Naive B cell (primary cell): ENCODE measurements around the gene KMO. TPM values are rescaled to one million over a fixed set of nuclear protein-coding genes. Genes with fewer than 3 reads are reported as not detected.

Experiments
- ATAC-seq, 2 donors: fragments of 150-1000 bp; cut with Tn5 transposase; 2 replicates each; pipeline ENCODE4 v1.10.0; 2021; ENCODE audit warnings: low read depth in 2 of 2, mild to moderate bottlenecking in 2 of 2, moderate library complexity in 2 of 2
- DNase-seq: peaks from one replicate; pipeline ENCODE4 v3.0.0; 2022
- H3K27ac Mint-ChIP-seq, 6 donors: one replicate each; pipeline ENCODE4 v1.8.0; 2020 to 2022; ENCODE audit warnings: mild to moderate bottlenecking in 6 of 6, mixed read lengths in 6 of 6, moderate library complexity in 5 of 6, inconsistent platforms in 2 of 6
- H3K27me3 Mint-ChIP-seq, 3 donors: one replicate each; pipeline ENCODE4 v1.8.0; 2021 to 2022; ENCODE audit warnings: mixed read lengths in 3 of 3, mild to moderate bottlenecking in 1 of 3
- H3K36me3 Mint-ChIP-seq, 2 donors: one replicate each; pipeline ENCODE4 v1.8.0; 2020 to 2022; ENCODE audit warnings: mixed read lengths in 2 of 2, inconsistent platforms in 1 of 2, mild to moderate bottlenecking in 1 of 2
- H3K4me1 Mint-ChIP-seq, 3 donors: one replicate each; pipeline ENCODE4 v1.8.0; 2020 to 2022; ENCODE audit warnings: mixed read lengths in 3 of 3, inconsistent platforms in 1 of 3, mild to moderate bottlenecking in 1 of 3, moderate library complexity in 1 of 3
- H3K4me3 Mint-ChIP-seq, 8 donors: one replicate each; pipeline ENCODE4 v1.8.0; 2020 to 2022; ENCODE audit warnings: mild to moderate bottlenecking in 8 of 8, mixed read lengths in 8 of 8, moderate library complexity in 8 of 8, inconsistent platforms in 2 of 8
- H3K9me3 Mint-ChIP-seq, 7 donors: one replicate each; pipeline ENCODE4 v1.8.0; 2020 to 2022; ENCODE audit warnings: mixed read lengths in 7 of 7, mild to moderate bottlenecking in 5 of 7, inconsistent platforms in 2 of 7, moderate library complexity in 1 of 7
- polyA plus RNA-seq, 6 donors: library from polyadenylated mRNA; unstranded; fragments of 300-500 nt; fragmentation: Illumina TruSeq; gene quantifications; one replicate each; pipeline ENCODE4 v1.2.3, GENCODE V29; 2021; ENCODE audit warnings: low read depth in 6 of 6

The KMO gene
- polyA plus RNA-seq: 10 to 100 TPM; 44.0 to 70.6 (median 53.4) TPM

DNA sequence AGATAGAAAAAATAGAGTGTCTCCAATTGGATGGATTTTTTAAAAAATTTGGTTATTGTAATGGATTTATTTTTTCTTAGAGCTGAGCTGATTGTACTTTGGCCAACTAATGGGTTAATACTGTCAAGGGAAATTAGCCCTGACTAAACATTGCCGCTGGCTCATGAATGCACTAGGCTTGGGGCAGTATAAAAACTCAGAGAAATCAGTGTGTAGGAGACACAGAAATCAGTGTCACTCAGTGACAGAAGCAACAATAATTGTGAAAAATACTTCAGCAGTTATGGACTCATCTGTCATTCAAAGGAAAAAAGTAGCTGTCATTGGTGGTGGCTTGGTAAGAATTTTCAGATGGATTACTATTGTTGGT, at the start of gene KMO:
Gene KMO (plus strand): TSS at position 217 of the 370 bp plus-strand sequence. CDS start 67 bp downstream, at position 284.
- Mint-ChIP-seq H3K4me1 (peaks cover 33 to 54% (median 47%) of the 10 kb centered on the region in 3 donors), H3K27ac (peak within 1 kb of the TSS; percentile 91 to 99 (median 98)), H3K36me3 (peaks cover 5 to 13% of the 10 kb centered on the region in 2 donors), H3K9me3 (peaks cover 0 to 7% (median 0%) of the 10 kb centered on the region in 7 donors), H3K4me3 (peak within 1 kb of the TSS; percentile 92 to 98 (median 96)), H3K27me3 (no peaks in the 10 kb centered on the region)
- ATAC-seq (peak; percentile 34 to 44), DNase-seq (no peak)

DNA sequence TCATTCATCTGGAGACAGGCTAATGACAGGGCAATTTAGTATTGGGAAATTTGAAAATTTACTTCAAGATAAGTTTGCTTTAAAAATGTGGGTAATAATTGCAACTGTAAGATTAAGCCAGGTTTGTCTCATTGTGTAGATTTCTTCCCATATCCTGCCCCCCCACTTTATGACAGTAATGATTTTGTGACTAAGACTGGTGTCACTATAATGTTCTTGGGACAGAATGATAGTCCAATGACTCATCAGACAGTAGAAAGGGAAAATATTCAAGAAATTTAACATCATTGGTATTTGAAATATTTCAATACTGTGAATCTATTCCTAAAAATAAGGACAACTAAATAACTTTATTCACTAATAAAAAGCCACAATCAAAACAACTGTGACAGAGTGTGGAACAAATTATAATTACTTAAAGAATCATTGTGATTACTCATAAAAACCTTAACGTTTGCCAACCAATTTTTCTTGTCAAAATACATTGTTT, 49.4 kb upstream of the KMO start:
- no peak for ATAC-seq

DNA sequence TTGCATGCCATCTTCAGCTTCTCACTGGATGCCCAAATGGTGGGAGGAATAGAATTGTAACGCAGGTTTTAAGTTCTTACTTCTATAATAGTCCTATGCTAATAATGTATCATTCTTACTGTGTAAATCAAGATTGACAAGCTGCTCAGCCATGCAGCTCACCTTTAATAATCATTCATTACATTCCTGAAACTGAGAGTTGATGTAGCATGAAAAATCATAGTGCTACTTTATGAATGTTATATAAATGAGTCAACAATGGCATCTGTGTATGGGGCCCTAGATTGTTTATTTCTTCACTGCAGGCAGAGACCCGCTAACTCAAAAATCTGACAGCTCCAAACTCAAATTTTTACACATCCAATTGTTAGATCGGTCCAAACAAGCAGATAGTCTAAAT, 47.0 kb upstream of the KMO start:
- H3K4me1 Mint-ChIP-seq: peaks cover 0 to 4% (median 0%) of the 10 kb centered on the region in 3 donors
- H3K9me3 Mint-ChIP-seq: peaks cover 0 to 8% (median 0%) of the 10 kb centered on the region in 7 donors
- no peak overlapping the region for H3K4me3 Mint-ChIP-seq
- no peak for DNase-seq
- no peak for ATAC-seq
- peaks cover 0 to 5% (median 0%) of the 10 kb centered on the region in 3 donors for H3K27me3 Mint-ChIP-seq
- H3K27ac Mint-ChIP-seq: no peak overlapping the region
- H3K36me3 Mint-ChIP-seq: no peaks in the 10 kb centered on the region

More for the DNA sequence above, 49.4 kb upstream of the KMO start:
- H3K9me3 Mint-ChIP-seq: peaks cover 0 to 8% (median 0%) of the 10 kb centered on the region in 7 donors
- no peak overlapping the region for H3K27ac Mint-ChIP-seq
- DNase-seq: no peak
- H3K27me3 Mint-ChIP-seq: peaks cover 0 to 8% (median 0%) of the 10 kb centered on the region in 3 donors
- peaks cover 9 to 11% (median 9%) of the 10 kb centered on the region in 3 donors for H3K4me1 Mint-ChIP-seq
- no peaks in the 10 kb centered on the region for H3K36me3 Mint-ChIP-seq
- H3K4me3 Mint-ChIP-seq: no peak overlapping the region

DNA sequence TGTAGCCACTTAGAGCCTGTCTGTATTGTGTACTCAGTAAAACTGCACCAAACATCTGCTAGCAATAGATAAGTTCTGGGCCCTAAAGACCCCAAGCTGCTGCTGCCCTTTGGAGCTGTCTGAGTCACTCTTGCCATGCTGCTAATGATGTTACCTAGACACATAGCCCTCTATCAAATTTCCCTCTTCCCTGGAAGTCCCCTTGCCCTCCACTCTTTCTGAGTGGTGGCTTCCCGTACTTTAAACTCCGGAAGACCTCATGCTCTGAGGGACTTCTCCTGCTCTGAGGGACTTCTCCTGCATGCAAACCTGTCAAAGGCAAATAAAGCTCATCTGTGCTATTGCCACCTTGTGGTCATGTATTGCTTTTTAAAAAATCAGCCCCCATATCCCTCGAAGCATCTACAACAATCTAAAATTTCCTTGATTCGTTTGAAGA, 46.6 kb upstream of the KMO start:
- Mint-ChIP-seq H3K27ac (no peak overlapping the region), H3K36me3 (no peaks in the 10 kb centered on the region)

GRCh38 chr1:241488739-241489138, 43.4 kb upstream of the KMO start:
- H3K27ac Mint-ChIP-seq: no peak overlapping the region
- H3K36me3 Mint-ChIP-seq: peaks cover 0 to under 1% of the 10 kb centered on the region in 2 donors
- peaks cover 0 to 4% (median 0%) of the 10 kb centered on the region in 3 donors for H3K4me1 Mint-ChIP-seq
- no peak overlapping the region for H3K4me3 Mint-ChIP-seq
- DNase-seq (no peak), ATAC-seq (no peak)
- no peaks in the 10 kb centered on the region for H3K9me3 Mint-ChIP-seq
- H3K27me3 Mint-ChIP-seq: no peaks in the 10 kb centered on the region

More for the DNA sequence above, 46.6 kb upstream of the KMO start:
- ATAC-seq (no peak), DNase-seq (no peak)
- Mint-ChIP-seq H3K27me3 (peaks cover 0 to 5% (median 0%) of the 10 kb centered on the region in 3 donors), H3K4me3 (no peak overlapping the region), H3K9me3 (peaks cover 0 to 6% (median 0%) of the 10 kb centered on the region in 7 donors), H3K4me1 (peaks cover 0 to 4% (median 0%) of the 10 kb centered on the region in 3 donors)

GRCh38 chr1:241495741-241496140, 36.4 kb upstream of the KMO start:
- no peak overlapping the region for H3K4me3 Mint-ChIP-seq
- ATAC-seq: no peak
- H3K4me1 Mint-ChIP-seq: no peaks in the 10 kb centered on the region
- H3K36me3 Mint-ChIP-seq: peaks cover 28 to 36% of the 10 kb centered on the region in 2 donors
- H3K27ac Mint-ChIP-seq: no peak overlapping the region
- DNase-seq: no peak
- no peaks in the 10 kb centered on the region for H3K27me3 Mint-ChIP-seq
- H3K9me3 Mint-ChIP-seq: no peaks in the 10 kb centered on the region

- peaks cover 43 to 54% of the 10 kb centered on the region in 2 donors for H3K36me3 Mint-ChIP-seq
- no peaks in the 10 kb centered on the region for H3K9me3 Mint-ChIP-seq
- DNase-seq (no peak), ATAC-seq (no peak)
- no peak overlapping the region for H3K4me3 Mint-ChIP-seq
- H3K4me1 Mint-ChIP-seq: no peaks in the 10 kb centered on the region
- H3K27ac Mint-ChIP-seq: no peak overlapping the region
- no peaks in the 10 kb centered on the region for H3K27me3 Mint-ChIP-seq
Observed at GRCh38 chr1:241499910-241500309, 32.3 kb upstream of the KMO start.

DNA sequence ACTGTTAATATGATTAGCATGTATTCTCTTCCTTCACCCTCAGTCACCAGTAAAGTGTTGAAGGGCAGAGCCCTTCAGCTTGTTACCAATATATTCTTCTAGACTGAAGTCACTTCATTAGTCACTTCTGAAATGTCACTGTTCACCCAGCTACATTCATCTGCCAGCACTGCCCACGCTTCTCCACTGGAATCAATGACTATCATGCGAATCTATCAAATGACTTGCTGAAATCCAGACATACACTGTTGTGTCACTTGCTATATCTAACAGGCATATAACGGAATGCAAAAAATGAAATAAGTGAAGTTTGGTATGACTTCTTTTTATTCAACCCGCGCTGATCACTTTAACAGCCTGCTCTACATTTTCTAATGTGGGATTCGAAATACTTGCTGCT, 28.7 kb upstream of the KMO start:
- H3K9me3 Mint-ChIP-seq: no peaks in the 10 kb centered on the region
- H3K27ac Mint-ChIP-seq: peak overlapping the region in 3 of 6 donors; percentile 36 to 74 (median 37)
- no peak for ATAC-seq
- no peaks in the 10 kb centered on the region for H3K4me1 Mint-ChIP-seq
- H3K27me3 Mint-ChIP-seq: no peaks in the 10 kb centered on the region
- H3K4me3 Mint-ChIP-seq: no peak overlapping the region
- peaks cover 38 to 42% of the 10 kb centered on the region in 2 donors for H3K36me3 Mint-ChIP-seq
- no peak for DNase-seq

DNA sequence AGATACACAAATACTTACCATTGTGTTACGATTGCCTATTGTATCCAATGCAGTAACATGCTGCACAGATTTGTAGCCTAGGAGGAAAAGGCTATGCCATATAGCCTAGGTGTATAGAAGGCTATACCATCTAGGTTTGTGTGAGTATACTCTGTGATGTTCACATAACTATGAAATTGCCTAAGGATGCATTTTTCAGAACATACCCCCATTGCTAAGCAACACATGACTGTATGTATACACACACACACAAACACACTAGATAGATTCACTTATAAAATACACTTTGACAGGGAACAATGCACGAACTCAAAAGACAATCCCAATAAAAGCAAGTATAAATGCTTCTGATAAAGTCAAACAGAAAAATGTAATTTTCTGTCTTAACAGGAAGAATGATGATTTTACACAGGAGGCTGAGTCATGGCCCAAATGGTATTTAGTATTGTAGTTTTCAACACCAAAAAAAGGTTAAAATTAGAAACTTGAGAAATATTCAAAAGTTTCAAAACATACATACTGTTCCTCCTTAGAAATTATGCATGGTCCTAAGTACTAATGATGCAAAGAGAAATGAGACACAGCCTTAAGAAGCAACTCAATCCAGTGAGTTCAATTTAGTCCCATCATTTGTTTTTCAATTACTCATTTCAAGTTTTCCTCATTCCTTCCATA, 24.9 kb upstream of the KMO start:
- Mint-ChIP-seq H3K27ac (no peak overlapping the region), H3K36me3 (peaks cover 23 to 43% of the 10 kb centered on the region in 2 donors), H3K4me3 (no peak overlapping the region), H3K27me3 (no peaks in the 10 kb centered on the region), H3K9me3 (no peaks in the 10 kb centered on the region), H3K4me1 (no peaks in the 10 kb centered on the region)
- DNase-seq (no peak), ATAC-seq (no peak)

DNA sequence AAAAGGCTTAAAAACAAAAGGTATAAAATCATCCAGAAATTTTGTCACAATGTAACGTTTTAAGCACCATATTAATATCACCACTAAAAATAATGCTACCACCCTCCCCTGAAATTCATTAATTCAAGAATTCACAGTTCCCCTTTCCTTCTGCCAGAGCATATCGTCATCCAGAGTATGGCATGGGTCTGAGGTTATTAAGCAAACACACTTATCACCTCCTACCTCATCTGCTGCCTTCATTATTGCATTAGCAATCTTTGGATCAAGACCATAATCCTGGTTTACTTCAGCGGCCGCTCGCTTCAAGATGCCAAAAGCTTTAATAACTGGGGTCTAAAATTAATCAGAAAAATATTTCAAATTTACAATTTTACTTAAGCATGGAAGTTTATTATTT, 18.8 kb upstream of the KMO start:
- DNase-seq: no peak
- Mint-ChIP-seq H3K4me3 (no peak overlapping the region), H3K27me3 (no peaks in the 10 kb centered on the region), H3K4me1 (peaks cover 10 to 21% (median 17%) of the 10 kb centered on the region in 3 donors), H3K36me3 (peaks cover 3 to 26% of the 10 kb centered on the region in 2 donors), H3K27ac (no peak overlapping the region), H3K9me3 (no peaks in the 10 kb centered on the region)
- ATAC-seq: no peak

DNA sequence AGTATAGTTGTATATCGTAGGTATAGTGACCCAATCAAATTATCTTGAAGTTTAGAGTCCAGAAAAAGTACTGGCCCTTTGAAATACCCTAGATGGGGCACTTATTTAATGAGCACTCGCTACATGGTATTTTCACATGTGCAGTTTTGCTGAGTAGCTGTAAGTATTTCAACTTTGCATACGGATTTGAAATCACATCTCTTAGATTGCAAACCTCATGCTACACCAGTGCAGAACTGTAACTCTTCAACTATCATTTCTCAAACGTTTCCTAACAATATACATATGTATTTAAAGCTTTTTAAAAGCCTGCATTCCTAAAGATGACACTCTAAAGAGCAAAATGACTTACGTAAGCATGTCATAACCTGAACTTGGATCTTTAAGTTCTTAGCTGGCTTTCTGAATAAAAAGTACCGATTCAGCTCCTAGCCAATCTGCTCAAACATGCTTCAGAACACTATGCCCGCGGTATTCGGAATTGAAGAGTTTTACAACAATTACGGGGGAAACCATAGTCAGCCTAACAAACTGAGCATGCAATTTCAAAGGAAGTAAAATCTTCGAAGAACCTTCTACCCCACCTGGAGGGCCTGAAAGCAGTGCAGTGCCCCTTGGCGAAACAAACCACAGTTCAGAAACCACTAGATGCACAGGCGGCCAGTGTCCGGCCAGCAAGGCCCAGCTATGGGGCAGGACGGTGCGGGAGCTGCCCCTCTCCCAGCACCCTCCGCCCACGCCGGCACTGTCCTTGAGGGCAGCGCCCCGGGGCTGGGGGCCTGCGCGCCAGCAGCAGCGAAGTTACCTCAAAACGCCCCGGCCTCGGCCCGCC, 13.5 kb upstream of the KMO start:
- no peaks in the 10 kb centered on the region for H3K9me3 Mint-ChIP-seq
- H3K27me3 Mint-ChIP-seq: peaks cover 0 to 16% (median 3%) of the 10 kb centered on the region in 3 donors
- peaks cover 15 to 27% (median 23%) of the 10 kb centered on the region in 3 donors for H3K4me1 Mint-ChIP-seq
- peak overlapping the region in 6 of 8 donors; percentile 90 to 95 (median 92) for H3K4me3 Mint-ChIP-seq
- ATAC-seq (peak; percentile 15 to 17), DNase-seq (no peak)
- peak overlapping the region in 5 of 6 donors; percentile 5 to 81 (median 69) for H3K27ac Mint-ChIP-seq
- peaks cover 0 to 12% of the 10 kb centered on the region in 2 donors for H3K36me3 Mint-ChIP-seq

GRCh38 chr1:241519308-241520079, 12.7 kb upstream of the KMO start, which contains the start of gene FH:
TSS of gene FH (minus strand) at chr1:241519755. CDS start at chr1:241519722, 33 bp downstream.
- Mint-ChIP-seq H3K36me3 (peaks cover 0 to 8% of the 10 kb centered on the region in 2 donors), H3K4me3 (peak within 1 kb of the TSS in 6 of 8 donors; percentile 90 to 95 (median 92)), H3K27ac (peak within 1 kb of the TSS in 5 of 6 donors; percentile 25 to 81 (median 69)), H3K9me3 (no peaks in the 10 kb centered on the region), H3K4me1 (peaks cover 12 to 23% (median 18%) of the 10 kb centered on the region in 3 donors), H3K27me3 (peaks cover 0 to 16% (median 4%) of the 10 kb centered on the region in 3 donors)
- DNase-seq (peak; percentile 93), ATAC-seq (peak; percentile 94 to 95)
